Measurements from ENCODE around the gene ZC3H15. TPM values are rescaled to one million over a fixed set of nuclear protein-coding genes. Genes with fewer than 3 reads are reported as not detected.

ZC3H15 gene
- 58.3 and 64.8 TPM in 2 replicates for total RNA-seq

DNA sequence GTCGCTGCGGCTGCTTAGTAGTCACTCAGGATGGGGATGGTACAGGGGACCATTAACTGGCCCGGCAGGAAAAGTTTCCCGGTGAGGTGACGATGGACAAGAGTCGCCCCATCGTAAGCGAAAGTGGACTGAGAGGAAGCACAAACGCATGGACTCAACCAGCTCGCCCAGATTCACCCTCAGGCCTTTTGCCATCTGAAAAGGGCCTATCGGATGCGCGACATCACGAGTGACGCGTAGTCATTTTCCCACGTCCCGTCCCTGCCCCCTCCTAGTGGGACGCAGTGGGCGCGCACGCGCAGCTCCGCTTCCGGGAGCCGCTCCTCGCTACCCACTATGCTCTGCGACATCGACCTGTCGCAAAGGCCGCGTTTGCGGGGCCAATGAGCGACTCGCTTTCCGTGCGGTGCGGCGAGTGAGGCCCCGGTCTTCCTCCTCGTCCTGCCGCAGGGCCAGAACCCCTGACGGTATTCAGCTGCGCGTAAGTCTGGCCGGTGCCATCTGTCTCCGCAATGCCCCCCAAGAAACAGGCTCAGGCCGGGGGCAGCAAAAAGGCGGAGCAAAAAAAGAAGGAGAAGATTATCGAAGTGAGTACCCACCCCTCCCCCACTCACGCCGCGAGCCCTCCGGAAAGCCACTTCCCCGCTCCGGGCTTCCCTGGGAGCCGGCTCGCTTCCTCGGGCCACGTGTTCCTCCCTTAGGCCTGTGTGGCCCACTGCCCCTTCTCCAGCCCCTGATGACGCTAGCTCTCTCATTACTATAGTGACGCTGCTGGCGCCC is at the start of gene ZC3H15:
Gene ZC3H15 (plus strand): TSS at position 390 of the 780 bp plus-strand sequence. CDS start 123 bp downstream, at position 513.

Other genes starting within 250 kb of the ZC3H15 start
- 61.0 and 65.5 TPM in 2 replicates for gene ITGAV, start 103.8 kb downstream of the ZC3H15 start, total RNA-seq
- 1.8 and 2.3 TPM in 2 replicates for gene FAM171B, start 207.8 kb downstream of the ZC3H15 start, total RNA-seq